GM19452 (cell line): ENCODE data around the gene LMNTD2.
"Not testable (repeated sequence)": the region's sequence is repeated elsewhere in the genome, so short reads cannot be mapped to it uniquely, and the experiment has no call there.

Experiments used
- ATAC-seq: cut with Tn5 transposase; IDR thresholded peaks from one replicate; pipeline ENCODE4 v1.9.1; 2021; ENCODE audit not compliant: unreplicated experiment

The LMNTD2 gene

GRCh38 chr11:516918-517685 lies 43.4 kb downstream of the LMNTD2 start:
- ATAC-seq: not testable (repeated sequence)

DNA sequence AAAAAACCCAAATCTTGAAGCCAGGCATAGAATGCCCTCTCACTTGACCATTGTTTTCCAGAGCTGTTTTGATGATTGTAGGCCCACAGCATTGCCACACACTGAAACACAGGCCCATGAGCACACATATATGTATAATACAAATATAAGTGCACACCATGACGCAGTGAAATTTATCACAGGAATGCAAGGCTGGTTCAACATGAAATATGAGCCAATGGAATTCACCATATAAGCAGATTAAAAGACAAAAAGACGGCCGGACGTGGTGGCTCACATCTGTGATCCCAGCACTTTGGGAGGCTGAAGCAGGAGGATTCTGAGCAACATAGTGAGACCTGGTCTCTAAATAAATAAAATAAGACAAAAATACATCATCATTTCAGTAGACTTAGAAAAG lies 44.1 kb downstream of the LMNTD2 start:
- ATAC-seq: no peak

- no peak for ATAC-seq
These were observed 45.4 kb downstream of the LMNTD2 start for GRCh38 chr11:515131-515530.

DNA sequence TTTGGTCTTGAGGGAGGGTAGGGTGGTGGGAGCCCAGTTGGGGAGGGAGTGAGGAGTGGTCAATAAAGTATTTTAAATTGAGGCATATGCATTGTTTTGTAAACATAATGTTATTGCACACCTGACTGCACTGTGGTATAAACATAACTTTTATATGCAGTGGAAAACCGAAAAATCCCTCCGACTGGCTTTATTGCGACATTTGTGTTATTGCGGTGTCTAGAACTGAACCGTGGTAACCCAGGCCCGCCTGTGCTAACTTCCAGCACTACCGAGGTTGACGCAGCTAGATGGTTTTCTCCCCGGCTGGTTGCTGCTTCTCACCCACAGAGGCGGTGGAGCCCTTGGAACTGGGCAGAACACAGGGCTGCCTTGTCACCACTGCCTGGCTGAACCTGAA lies 45.9 kb downstream of the LMNTD2 start:
- ATAC-seq: no peak

DNA sequence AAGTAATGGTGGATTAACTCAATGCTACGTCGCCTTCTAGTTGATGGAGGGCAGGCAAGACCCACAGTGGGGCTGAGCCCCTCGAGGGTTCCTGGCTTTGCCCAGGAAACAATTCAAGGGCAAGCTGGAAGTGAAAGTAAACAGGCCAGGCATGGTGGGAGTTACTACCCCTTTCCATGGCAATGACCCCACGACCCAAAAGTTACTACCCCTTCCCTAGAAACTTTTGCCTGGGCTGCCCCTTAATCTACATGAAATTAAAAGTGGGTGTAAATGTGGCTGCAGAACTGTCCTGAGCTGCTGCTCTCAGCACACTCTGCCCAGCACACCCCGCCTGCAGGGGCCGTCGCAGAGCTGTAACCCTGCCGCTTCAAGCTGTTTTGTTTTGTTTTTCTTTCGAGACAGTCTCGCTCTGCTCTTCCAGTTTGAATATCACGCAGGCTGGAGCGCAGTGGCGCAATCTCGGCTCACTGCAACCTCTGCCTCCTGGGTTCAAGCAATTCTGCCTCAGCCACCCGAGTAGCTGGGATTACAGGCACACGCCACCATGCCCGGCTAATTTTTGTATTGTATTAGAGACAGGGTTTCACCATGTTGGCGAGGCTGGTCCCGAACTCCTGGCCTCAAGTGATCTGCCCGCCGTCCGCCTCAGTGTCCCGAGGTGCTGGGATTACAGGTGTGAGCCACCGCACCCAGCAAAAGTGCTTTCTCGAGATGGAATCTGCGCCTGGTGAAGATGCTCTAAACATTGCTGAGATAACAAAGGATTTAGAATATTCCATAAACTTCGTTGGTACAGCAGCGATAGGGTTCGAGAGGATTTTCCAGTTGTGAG lies 47.6 kb downstream of the LMNTD2 start:
- no peak for ATAC-seq

DNA sequence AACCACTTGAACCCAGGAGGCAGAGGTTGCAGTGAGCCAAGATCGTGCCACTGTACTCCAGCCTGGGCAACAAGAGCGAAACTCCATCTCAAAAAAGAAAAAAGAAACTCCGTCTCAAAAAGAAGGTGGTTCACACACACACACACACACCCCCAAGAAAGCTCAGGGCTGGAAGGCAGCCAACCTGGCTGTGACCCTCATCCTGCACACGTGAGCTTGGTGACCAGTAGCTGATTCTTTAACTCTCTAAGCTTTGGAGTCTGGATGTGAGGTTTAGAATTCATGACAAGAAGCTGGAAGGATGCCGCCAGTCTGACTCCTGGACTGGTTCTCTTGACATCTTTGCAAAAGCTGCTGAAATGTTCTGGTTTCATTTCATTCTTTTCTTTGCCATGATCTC lies 51.6 kb downstream of the LMNTD2 start:
- no peak for ATAC-seq

GRCh38 chr11:507727-508515 lies 52.6 kb downstream of the LMNTD2 start:
- ATAC-seq: no peak

GRCh38 chr11:506995-507726 lies 53.4 kb downstream of the LMNTD2 start, which contains the start of gene RNH1:
Gene RNH1 (minus strand): TSS chr11:507242. CDS start chr11:502162, 5,080 bp downstream.
- peak; percentile 40 for ATAC-seq

DNA sequence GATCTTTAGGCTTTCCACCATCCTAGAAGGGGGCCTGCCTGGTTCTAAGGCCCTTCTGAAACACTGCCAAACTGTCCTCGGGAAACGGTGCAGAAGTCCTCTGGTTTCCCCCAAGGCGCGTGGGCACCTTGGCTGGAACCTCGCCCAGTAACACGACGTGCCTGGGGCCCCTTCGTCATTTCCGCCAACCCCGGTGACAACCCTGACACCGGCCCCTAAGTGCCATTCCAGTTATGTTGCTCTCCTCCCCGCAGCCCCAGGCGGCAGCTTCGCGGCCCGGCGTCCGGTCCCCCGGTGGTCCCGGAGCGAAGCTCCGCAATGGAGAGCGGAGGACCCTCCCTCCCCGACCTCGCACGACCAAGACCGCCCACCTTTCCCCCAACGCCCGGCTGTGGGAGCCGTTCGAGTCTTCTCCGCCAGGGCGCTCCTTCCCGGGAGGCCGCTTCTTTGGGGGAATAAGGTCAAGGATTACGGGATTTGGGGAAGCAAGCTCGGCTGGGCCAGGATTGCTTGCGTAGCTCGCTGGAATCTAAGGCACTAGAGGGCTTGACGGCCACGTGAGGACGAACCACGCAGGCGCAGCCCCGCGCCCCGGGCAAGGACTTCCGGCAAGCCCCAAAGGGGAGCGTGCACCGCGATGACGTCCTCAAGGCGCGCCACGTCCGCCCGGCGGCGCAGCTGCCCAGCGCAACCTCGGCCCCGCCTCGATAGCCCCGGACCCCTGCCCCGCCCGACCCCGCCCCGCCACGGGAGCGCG lies 54.1 kb downstream of the LMNTD2 start:
- peak; percentile 65 for ATAC-seq

DNA sequence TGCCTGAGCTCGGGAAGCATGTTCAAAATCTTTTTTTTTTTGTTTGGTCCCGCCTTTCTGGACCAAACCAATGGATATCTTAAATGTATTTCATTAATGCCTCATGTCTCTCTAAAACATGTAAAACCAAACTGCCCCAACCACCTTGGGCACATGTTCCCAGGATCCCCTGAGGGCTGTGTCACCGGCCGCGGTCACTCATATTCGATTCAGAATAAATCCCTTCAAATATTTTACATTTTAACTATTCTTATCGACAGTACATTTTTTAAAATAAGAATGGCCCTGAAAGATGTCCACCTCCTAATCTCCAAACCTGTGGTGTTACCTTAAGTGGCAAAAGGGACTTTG lies 55.6 kb downstream of the LMNTD2 start:
- ATAC-seq: no peak
